ENCODE results near the gene BMP6.

- TF ChIP-seq, protein P1, sequence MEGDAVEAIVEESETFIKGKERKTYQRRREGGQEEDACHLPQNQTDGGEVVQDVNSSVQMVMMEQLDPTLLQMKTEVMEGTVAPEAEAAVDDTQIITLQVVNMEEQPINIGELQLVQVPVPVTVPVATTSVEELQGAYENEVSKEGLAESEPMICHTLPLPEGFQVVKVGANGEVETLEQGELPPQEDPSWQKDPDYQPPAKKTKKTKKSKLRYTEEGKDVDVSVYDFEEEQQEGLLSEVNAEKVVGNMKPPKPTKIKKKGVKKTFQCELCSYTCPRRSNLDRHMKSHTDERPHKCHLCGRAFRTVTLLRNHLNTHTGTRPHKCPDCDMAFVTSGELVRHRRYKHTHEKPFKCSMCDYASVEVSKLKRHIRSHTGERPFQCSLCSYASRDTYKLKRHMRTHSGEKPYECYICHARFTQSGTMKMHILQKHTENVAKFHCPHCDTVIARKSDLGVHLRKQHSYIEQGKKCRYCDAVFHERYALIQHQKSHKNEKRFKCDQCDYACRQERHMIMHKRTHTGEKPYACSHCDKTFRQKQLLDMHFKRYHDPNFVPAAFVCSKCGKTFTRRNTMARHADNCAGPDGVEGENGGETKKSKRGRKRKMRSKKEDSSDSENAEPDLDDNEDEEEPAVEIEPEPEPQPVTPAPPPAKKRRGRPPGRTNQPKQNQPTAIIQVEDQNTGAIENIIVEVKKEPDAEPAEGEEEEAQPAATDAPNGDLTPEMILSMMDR (IDR thresholded peaks at IDR 0.05) = no peak
- TF ChIP-seq POLR2A (IDR thresholded peaks at IDR 0.05) (no peak), EP300 (IDR thresholded peaks at IDR 0.05) (no peak)
Observed at GRCh38 chr6:7770601-7771000, 44.7 kb downstream of the BMP6 start.
